Measurements from ENCODE around the gene NCOA1. TPM values are rescaled to one million over a fixed set of nuclear protein-coding genes. Genes with fewer than 3 reads are reported as not detected.
A peak's percentile ranks its signal among the peaks of the same experiment; 100 is the strongest.

Gene NCOA1
- total RNA-seq, 1 donor from 2014 or later: 29.0 TPM

DNA sequence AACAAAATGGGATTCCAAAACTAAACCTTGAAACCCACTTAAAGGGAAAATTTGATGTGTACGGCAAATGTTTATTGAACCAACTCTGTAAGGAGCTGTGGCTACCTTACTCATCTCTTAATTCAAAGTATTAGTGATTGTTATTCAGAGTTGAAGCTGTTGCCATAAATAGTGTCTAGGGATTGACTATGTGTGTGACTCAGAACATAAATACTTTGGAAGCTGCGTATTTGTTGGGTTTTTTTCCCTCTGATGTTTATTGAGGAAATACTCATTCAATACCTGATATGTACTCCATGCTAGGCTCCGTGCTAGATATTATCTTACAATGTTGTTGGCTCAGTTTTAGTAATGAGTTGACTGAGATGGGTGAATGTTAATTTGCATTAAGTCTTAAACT is 211.7 kb downstream of the NCOA1 start:
- H3K4me1 Mint-ChIP-seq (ENCODE audit: unreplicated experiment): peaks cover 11% of the 10 kb centered on the region

GRCh38 chr2:24704692-24705091 is 213.6 kb downstream of the NCOA1 start:
- no peak for DNase-seq (ENCODE audit: extremely low spot score, unreplicated experiment)
- TF ChIP-seq, protein P1, sequence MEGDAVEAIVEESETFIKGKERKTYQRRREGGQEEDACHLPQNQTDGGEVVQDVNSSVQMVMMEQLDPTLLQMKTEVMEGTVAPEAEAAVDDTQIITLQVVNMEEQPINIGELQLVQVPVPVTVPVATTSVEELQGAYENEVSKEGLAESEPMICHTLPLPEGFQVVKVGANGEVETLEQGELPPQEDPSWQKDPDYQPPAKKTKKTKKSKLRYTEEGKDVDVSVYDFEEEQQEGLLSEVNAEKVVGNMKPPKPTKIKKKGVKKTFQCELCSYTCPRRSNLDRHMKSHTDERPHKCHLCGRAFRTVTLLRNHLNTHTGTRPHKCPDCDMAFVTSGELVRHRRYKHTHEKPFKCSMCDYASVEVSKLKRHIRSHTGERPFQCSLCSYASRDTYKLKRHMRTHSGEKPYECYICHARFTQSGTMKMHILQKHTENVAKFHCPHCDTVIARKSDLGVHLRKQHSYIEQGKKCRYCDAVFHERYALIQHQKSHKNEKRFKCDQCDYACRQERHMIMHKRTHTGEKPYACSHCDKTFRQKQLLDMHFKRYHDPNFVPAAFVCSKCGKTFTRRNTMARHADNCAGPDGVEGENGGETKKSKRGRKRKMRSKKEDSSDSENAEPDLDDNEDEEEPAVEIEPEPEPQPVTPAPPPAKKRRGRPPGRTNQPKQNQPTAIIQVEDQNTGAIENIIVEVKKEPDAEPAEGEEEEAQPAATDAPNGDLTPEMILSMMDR (IDR thresholded peaks at IDR 0.05): no peak
- Mint-ChIP-seq H3K4me3 (ENCODE audit: unreplicated experiment) (no peak overlapping the region), H3K4me1 (ENCODE audit: unreplicated experiment) (peaks cover 16% of the 10 kb centered on the region), H3K27ac (ENCODE audit: unreplicated experiment) (no peak overlapping the region), H3K36me3 (ENCODE audit: unreplicated experiment) (peaks cover 25% of the 10 kb centered on the region), H3K27me3 (ENCODE audit: unreplicated experiment) (no peaks in the 10 kb centered on the region), H3K9me3 (ENCODE audit: unreplicated experiment) (no peaks in the 10 kb centered on the region)

More for the DNA sequence above, 211.7 kb downstream of the NCOA1 start:
- TF ChIP-seq, protein P1 (IDR thresholded peaks at IDR 0.05): no peak
- Mint-ChIP-seq H3K4me3 (ENCODE audit: unreplicated experiment) (no peak overlapping the region), H3K27me3 (ENCODE audit: unreplicated experiment) (no peaks in the 10 kb centered on the region), H3K27ac (ENCODE audit: unreplicated experiment) (peak overlapping the region; percentile 59), H3K36me3 (ENCODE audit: unreplicated experiment) (peaks cover 30% of the 10 kb centered on the region), H3K9me3 (ENCODE audit: unreplicated experiment) (no peaks in the 10 kb centered on the region)
- no peak for DNase-seq (ENCODE audit: extremely low spot score, unreplicated experiment)

DNA sequence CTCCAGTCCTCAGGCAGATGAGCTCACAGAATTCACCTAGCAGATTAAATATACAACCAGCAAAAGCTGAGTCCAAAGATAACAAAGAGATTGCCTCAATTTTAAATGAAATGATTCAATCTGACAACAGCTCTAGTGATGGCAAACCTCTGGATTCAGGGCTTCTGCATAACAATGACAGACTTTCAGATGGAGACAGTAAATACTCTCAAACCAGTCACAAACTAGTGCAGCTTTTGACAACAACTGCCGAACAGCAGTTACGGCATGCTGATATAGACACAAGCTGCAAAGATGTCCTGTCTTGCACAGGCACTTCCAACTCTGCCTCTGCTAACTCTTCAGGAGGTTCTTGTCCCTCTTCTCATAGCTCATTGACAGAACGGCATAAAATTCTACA is 216.1 kb downstream of the NCOA1 start:
- Mint-ChIP-seq H3K4me1 (ENCODE audit: unreplicated experiment) (peaks cover 15% of the 10 kb centered on the region), H3K36me3 (ENCODE audit: unreplicated experiment) (peaks cover 38% of the 10 kb centered on the region), H3K27me3 (ENCODE audit: unreplicated experiment) (no peaks in the 10 kb centered on the region), H3K27ac (ENCODE audit: unreplicated experiment) (no peak overlapping the region), H3K4me3 (ENCODE audit: unreplicated experiment) (no peak overlapping the region), H3K9me3 (ENCODE audit: unreplicated experiment) (no peaks in the 10 kb centered on the region)
- DNase-seq (ENCODE audit: extremely low spot score, unreplicated experiment): no peak
- TF ChIP-seq, protein P1 (IDR thresholded peaks at IDR 0.05): no peak

DNA sequence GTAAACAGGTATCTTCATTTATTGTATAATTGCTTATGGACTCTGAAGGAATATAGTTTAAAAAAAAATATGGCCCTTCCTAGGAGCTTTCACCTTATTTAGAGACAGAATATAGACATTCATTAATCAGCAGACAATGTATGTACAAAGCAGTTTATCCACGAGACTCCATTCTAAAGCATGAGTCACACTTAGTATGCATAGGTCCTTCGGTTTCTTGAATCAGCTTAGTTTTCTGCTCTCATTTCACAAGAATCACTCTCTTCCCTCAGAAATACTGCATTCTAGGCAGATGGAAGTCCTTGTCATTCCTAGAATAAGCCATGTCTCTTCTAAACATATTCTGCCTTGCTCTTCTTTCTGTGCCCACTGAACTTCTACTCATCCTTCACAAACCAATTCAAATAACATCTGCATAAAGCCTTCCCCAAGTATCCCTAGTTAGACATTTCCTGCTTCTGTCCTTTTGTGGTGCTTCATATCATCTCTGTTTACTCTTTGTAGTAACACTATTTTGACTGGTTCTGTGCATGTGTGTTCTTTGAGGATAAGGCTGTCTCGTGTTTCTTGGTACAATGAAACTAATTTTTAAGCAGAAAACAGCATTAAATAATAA is 217.6 kb downstream of the NCOA1 start:
- TF ChIP-seq, protein P1 (IDR thresholded peaks at IDR 0.05): no peak
- Mint-ChIP-seq H3K4me1 (ENCODE audit: unreplicated experiment) (peaks cover 5% of the 10 kb centered on the region), H3K36me3 (ENCODE audit: unreplicated experiment) (peaks cover 48% of the 10 kb centered on the region), H3K9me3 (ENCODE audit: unreplicated experiment) (no peaks in the 10 kb centered on the region), H3K27ac (ENCODE audit: unreplicated experiment) (peak overlapping the region; percentile 8), H3K4me3 (ENCODE audit: unreplicated experiment) (no peak overlapping the region), H3K27me3 (ENCODE audit: unreplicated experiment) (no peaks in the 10 kb centered on the region)
- DNase-seq (ENCODE audit: extremely low spot score, unreplicated experiment): no peak

DNA sequence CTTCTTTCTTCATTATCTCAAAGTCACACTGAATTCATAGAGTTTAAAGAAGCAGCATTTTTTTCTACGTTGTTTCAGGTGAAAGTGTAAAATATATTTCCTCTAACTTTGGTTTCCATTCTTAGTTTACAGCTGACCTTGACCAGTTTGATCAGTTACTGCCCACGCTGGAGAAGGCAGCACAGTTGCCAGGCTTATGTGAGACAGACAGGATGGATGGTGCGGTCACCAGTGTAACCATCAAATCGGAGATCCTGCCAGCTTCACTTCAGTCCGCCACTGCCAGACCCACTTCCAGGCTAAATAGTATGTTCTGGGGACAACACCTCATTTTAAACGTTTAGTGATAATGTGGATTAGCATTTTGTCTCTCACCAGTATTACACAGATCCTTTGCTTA is 219.8 kb downstream of the NCOA1 start:
- TF ChIP-seq, protein P1 (IDR thresholded peaks at IDR 0.05): no peak
- Mint-ChIP-seq H3K4me1 (ENCODE audit: unreplicated experiment) (peaks cover 5% of the 10 kb centered on the region), H3K9me3 (ENCODE audit: unreplicated experiment) (no peaks in the 10 kb centered on the region), H3K36me3 (ENCODE audit: unreplicated experiment) (peaks cover 56% of the 10 kb centered on the region), H3K27me3 (ENCODE audit: unreplicated experiment) (no peaks in the 10 kb centered on the region), H3K27ac (ENCODE audit: unreplicated experiment) (no peak overlapping the region), H3K4me3 (ENCODE audit: unreplicated experiment) (no peak overlapping the region)
- DNase-seq (ENCODE audit: extremely low spot score, unreplicated experiment): no peak

Data from osteocyte (in vitro differentiated cells).